HG03565 (cell line): ENCODE measurements around the gene DAO.
A peak's percentile ranks its signal among the peaks of the same experiment; 100 is the strongest.
"Not testable (repeated sequence)": the region's sequence is repeated elsewhere in the genome, so short reads cannot be mapped to it uniquely, and the experiment has no call there.

ENCODE experiments used
- ATAC-seq: cut with Tn5 transposase; IDR thresholded peaks from one replicate; pipeline ENCODE4 v1.9.1; 2021; ENCODE audit warnings: mild to moderate bottlenecking, moderate library complexity; ENCODE audit not compliant: unreplicated experiment

Gene DAO

DNA sequence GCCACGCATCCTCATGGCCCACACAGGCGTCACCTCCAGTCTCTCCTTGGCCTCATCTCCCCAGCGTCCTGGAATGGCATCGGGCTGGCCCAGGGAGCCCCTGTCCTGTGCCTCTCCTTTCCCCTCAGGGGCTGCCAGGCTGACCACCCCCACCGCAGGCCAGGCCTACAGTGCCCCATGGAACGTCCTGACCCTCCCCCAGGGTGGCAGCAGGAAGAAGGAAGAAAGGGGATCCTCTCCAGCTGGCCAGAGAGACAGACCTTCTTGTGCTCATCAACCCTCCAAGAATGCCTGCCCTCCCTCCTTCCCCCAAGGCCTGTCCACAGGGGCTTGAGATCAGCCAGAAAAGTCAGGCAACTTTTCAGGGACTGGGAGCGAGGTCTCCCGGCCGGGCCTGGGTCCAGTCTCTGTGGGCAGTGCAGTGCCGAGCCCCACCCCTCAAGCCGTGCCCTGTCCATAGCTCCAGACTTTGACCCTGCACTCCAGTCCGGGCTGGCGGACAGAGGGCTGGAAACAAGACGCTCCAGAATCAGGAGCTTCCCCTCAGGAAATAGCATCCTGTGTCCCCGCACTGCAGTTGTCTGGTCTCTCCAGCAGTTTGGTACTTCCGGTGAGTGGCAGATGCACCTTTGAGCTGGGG lies at the start of gene DAO:
TSS of gene DAO (plus strand) at position 478 of the 640 bp plus-strand sequence. CDS start 4,915 bp downstream, outside the sequence.
- no peak for ATAC-seq

DNA sequence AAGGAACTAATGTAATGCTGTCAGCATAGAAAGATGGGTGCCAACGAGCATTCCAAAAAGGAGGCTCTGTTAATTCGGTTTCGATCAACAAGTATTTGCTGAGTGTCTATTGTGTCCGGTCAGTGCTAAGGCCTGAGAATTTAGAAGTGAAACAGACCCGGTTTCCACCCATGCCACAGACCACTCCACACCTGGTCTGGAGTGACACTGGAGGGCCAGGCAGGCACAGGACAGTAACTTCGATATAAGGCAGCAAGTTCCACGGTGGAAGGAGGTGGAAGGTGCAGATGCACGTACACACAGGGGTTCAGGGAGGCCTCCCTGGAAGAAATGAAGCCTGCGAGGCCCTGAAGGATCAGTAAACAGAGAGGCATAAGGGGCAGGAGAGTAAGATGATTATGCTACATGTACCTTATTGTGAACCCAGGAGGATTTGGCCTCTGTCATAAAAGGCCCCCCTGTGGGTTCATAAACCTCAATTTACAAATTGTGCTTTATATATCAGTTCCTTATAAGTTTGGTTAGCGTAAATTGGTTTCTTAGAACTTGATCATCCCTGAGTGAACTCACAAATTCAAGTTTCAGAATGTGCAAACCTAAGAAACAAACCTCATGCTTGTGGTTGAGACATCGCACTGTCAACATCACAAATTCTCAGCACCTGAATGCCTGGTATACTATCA lies 48.4 kb upstream of the DAO start:
- peak; percentile 71 for ATAC-seq

DNA sequence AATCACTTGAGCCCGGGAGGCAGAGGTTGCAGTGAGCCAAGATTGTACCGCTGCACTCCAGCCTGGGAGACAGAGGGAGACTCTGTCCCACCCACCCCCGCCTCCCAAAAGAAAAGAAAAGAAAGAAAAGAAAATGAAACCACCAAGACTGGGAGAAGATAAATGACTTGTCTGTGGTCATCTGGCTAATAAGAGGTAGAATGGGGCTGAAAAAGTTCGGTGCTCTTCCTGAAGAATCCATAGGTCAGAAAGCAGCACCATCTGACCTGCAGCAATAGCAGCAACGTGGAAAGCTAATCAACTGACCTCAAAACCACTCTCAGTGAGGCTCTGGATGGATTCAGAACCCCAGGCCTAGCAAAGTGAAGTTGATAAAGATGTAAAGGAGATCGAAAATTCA lies 47.7 kb upstream of the DAO start:
- no peak for ATAC-seq

DNA sequence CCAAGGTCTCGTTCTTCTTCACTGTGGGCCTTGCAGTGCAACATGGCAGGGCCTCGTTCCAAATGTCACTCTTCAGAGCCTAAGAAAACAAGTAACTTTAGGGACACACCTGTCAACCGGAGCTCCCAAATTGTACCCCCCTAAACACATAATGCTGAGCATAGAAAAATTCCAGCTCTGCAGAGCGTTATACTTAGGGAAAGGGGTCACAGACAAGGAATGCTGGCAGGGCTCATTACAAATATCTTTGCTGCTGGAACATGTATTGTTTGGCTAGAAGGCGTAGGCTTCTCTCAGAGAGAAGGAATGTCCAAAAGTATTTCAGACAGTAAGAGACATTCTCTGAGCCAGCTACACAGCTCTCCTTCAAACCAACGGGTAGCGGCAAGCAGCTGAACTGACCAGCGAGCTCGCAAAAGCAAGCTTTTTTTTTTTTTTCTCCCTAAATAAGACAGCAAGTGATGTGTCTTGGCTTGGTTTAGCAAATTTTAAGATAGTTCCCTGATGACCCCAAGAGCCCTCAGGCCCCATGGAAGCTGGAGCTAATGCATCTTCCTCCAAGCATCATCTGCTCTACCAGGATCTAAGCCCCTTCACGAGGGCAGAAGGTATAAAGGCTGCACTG lies 47.0 kb upstream of the DAO start:
- no peak for ATAC-seq

DNA sequence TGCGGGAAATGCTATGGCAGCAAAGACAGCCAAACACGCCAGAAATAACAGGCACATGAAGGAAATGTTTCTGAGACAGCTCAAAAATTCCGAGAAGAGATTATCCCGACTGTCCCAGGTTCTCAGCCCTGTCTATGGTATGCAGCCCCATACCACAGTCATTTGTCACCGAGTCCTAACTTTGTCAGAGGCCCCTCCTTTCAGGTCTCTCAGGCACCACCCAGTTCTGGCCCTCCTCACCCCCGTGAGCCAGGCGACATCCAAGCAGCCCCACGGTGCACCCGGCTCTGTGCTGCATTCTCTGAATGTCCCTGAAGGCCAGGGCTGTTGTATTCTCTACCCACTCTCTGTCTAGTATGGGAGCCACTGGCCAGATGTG lies 46.5 kb upstream of the DAO start:
- ATAC-seq, result no peak

DNA sequence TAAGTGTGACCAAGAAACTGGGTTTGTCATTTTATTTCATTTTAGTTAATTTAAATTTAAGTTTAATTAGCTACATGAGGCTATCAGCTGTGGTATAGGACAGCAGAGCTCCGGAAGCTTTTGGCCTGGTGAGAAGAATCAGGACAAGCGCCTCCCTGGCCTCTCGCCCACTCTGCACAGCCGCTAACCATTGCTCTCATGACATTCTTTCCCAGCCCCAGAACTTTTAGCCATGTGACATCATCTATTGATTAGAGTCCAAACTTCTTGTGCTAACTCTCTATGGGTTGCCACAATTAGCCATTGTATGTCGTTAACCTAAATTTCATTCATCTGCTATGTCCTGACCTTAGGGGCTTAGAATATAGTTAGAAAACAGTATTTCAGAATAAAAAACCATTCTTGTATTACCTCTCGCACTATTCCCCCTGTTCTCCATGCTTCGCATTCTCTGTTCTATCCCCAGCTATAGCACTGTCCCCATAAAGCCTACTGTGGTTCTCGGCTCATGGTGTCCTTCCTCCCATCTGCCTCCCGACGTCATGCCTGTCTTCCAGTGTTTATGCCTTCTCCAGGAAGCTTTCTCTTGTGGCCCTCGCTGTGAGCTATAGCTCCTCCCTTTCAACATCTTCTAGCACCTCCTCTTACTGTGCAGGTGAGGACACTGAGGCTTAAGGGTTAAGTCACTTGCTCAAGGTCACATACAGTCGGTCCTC lies 46.0 kb upstream of the DAO start:
- no peak for ATAC-seq

DNA sequence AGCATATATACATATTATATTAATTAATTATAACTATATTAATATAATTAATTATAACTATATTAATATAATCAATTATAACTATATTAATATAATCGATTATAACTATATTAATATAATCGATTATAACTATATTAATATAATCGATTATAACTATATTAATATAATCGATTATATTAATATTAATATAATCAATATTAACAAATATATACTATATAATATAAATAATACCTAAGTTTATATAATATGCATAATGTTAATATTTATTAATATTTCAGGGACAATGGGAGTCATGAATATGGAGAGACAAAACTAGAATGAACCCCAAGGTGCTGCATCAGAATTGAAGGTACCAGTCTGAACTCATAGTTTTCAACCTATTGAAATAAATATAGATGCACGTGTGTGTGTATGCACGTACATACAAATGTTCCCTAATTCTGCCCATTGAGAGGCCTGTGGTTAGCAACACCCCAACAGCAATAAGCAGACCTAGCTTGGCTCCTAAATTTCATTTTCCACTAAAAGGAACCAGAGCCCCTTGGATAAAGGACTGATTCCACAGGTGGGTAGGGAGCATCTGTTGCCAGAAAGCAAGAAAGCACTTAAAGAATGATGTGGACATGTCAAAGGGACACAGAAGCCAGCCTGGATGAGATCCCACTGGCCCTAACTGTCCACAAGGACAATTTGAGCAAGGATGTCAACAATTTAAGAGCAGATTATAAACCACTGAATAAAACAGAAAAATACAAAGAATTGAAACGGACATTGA lies 43.8 kb upstream of the DAO start:
- ATAC-seq, result no peak

DNA sequence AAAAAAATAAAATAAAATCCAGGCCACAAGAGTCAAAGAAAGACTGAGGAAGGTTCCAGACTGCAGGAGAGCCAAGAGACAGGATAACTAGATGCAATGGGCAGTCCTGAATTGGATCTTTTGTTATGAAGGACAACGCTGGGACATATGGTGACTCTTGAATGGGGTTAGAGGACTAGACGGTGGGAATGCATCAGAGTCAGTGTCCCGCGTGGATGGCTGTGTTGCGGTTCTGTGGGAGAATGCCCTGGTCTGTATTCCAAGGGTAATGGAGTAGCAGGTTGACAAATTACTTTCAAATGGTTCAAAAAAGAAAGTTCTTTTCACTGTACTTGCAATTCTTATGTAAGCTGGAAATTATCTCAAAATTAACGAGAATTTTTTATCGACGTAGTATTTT lies 42.7 kb upstream of the DAO start:
- ATAC-seq, result no peak

DNA sequence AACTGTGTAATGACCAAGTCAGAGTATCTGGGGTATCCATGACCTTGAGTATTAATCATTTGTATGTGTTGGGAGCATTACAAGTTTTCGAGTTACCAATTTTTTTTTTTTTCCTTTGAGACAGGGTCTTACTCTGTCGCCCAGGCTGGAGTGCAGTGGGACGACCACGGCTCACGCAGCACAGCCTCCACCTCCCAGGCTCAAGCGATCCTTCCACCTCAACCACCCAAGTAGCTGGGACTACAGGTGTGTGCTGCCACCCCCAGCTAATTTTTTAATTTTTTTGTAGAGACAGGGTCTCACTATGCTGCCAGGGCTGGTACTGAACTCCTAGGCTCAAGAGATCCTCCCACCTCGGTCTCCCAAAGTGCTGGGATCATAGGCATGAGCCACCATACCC lies 42.2 kb upstream of the DAO start:
- ATAC-seq, result no peak

DNA sequence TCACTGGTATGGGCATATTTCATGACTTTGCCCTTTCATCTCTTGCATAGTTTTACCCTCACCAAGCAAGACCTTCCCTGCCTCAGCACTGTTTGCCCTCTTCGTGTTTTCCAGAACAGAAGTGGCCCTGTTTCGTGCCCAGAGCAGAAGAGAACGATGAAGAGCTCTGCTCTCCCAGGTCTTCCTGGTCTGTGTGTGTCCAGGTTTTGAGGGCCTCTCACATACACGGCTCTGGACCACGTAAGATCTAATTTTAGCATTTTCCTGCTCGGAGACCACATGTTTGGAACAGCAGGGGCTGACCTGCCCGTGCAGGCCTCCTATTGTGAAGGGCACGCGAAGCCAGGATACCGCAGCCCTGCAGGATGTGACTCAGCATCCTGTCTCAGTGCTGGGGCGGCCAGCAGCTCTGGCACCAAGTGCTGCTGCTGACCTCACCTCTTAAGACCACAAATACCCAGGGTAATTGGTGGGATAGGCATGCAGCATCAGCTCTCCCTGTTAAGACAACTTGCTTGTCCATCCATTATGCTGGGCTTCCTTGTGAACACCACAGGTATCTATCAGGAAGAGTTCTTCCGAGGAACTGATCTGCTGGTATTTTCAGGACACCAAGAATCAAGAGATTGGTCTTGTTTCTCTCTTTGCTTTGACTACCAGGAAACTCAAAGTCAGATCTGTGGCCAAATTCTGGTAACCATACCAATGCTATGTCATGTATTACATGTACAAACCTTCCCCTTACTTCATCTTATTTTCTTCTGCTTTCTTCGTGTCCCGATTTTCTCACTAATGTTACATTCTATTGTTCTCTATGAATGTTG lies 41.5 kb upstream of the DAO start:
- peak; percentile 93 for ATAC-seq

DNA sequence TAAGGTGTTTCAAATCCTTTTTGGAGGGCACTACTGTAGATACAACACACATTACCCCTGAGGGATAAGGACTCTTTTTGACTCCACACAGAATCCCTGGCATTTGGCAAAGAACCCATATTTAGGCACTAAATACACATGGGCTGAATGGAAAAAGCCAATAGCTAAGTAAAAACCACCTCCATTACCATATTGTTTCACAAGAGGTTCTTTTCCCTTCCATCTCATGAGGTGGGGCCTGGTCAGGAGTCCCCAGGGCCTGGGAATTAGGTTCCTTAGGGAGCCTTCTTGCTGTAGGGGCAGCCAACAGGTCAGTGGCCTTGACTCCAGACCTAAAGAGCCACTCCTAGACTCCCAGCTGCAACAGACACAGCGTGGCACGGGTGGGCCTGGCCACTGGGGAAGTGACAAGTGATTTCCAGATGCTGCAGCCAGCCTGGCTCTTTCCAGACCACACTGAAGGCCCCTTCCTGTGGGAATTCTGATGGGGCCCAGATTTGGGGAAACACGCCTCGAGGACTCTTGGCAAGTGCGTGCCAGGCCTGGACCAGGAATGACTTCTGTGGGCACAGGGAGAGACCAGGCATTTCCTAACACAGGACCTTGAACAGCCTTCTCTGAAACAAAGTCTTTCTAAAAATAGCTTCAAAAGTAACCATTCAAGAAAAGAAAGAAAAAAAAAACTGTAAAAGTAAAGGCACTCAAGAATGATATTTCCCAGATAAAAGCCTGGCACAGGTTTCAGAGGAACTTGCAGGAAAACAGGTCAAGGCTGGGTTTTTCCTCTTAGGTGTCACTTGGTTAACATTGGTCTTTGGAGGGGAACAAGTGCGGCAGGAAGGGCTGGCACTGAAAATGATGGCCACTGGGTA lies 40.6 kb upstream of the DAO start:
- ATAC-seq, result no peak

DNA sequence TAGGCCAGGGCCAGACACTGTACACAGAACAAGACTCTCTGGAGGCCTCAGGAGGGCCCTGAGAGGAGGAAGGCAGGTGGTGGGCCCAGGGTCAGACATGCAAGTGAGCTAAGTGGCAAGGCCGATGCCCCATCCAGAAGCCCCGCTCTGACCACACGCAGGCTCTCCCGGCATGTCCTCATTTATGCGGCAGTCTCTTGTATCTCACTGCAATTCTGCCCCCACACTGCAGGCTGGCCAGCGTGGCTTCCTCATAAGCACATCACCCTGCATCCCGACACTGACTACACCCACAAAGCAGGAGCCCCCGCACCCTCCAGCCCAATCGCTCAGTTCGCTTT lies 40.0 kb upstream of the DAO start:
- ATAC-seq, result no peak

DNA sequence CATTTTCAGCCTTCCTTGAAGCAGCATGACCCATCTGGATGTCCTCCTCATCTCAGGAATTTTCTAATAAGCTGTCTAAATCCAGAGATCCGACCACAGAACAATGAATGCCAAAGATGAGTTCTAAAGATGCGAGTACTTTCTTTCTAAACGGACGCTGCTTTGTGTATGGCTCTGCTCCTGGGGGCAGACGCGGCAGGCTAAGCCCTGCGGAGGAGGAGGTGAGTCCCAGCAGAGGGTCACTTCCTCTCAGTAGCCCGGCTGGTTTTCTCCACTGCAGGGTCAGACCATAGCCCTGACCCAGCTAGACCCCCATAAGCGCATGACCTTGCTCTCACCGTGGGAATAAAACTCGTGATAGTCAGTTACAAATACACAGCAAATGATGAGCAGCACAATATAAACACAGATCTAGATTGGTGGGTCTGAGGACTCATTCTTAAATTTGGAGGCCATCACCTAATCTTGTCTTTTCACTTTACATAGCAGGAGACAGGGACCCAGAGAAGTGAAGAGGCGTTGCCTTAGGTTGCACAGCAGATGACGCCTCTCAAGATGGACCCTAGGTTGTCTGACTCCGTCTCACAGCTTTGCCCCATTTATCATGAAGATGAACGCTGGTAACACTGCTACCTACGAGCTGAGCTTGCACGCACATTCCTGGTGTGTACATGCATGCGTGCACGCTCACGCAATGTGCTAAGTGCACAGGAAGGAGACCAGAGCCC lies 39.1 kb upstream of the DAO start:
- ATAC-seq, result no peak

DNA sequence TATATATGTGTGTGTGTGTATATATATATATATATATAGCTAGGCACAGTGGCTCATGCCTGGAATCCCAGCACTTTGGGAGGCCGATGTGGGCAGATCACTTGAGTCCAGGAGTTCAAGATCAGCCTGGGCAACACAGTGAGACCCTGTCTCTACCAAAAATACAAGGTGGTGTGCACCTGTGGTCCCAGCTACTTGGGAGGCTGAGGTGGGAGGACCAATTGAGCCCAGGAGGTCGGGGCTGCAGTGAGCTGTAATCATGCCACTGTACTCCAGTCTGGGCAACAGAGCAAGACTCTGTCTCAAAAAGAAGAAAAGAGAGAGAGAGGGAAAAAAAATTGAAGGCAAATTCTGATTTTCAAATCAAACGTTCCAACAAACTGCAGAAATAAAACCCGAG lies 38.1 kb upstream of the DAO start:
- ATAC-seq, result not testable (repeated sequence)

DNA sequence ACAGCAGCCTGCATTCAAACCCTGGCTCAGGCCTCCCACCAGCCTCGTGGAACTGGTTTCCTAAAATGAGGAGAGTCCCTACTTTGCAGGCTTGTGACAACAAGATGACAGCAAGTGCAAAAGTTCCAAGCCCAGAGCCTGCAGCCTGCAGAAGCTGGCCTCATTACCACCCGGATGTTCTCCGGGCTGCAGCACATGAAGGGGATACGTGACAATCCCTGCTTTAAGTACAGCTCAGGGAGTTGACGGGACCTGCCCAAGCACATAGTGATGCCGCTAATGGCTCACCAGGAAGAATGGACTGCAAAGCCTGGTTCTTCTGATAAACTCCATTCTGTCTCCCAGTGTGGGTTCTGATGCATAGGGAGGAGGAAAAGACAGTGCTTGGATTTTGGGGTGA lies 37.5 kb upstream of the DAO start:
- no peak for ATAC-seq

DNA sequence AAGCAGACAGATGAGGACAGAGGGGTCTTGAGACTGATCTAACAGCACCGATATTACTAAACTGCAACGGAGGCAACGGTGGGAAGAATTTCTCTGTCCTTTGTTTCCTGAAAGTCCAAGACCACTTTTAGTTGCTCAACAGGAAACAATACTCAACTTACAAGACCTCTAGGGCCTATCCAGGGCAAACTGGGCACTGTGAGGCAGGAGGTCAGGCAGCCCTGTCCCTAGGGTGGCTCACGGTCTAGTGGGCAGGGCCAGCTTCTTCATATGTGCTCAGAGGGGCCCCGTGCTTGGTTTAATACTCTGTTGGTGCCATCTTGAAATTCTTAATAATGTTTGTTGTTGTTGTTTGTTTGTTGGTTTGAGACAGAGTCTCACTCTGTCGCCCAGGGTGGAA lies 36.7 kb upstream of the DAO start:
- no peak for ATAC-seq

DNA sequence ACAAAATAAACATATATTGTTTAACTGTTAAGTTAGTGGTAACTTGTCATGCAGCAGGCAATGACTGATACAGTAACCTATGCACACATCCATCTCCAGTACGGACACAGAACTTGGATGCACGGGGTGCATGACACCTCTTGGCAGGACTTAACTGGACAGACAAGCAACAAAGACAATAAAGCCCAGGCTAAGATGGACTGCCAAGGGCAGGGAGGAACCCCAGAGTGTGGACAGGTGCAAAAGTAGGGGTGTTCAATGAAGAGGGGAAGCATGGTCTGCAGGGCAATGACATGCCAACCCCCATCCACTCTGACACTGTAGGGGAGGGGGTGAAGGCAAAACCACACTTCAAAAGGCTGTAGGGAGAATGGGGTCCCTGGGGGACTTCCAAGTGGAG lies 34.2 kb upstream of the DAO start:
- ATAC-seq, result no peak

DNA sequence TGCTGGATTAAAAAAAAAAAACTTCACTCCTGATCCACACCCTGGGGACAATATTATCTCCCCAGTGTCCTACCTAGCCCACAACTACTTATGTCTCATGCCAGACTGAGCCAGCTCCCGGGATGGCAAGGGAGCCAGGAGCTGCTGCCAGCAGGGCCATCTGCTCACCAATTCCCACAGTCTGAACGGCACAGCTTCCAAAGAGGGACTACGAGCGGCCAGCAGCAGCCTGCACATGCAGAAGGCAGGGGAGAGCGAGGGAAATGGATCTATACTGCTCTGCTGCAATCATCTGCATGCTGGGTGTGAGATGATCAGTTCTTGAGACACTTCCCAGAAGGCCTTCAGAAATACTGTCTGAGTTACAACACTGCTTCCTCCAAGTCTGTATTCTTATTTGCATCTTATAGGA lies 33.6 kb upstream of the DAO start:
- ATAC-seq, result no peak

DNA sequence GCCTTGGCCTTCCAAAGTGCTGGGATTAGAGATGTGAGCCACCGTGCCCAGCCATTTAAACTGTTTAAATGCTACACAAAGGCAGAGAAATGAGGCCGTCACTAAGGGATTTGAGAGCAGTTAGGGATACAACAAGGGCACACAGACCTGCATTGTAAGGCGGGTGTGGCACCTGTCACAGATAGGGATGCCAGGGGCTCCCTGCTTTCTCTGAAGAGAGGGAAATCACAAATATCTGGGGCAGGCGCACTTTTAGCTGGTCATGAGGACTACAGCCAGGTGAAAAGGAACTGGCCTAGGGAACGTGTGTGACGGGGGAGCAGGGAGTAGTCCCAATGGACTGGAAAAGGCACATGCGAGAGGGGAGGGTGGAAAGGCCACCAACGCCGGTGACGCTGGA lies 32.2 kb upstream of the DAO start:
- no peak for ATAC-seq
